HEK293T (cell line): ENCODE results near the gene CCL17.
"Not testable (repeated sequence)": the region's sequence is repeated elsewhere in the genome, so short reads cannot be mapped to it uniquely, and the experiment has no call there.

ENCODE experiments used
- FOXA1 ChIP-seq: fragments of 450-650 bp; IDR thresholded peaks from 2 replicates; pipeline ENCODE4 v1.6.1; 2016; ENCODE audit warnings: mild to moderate bottlenecking
- FOXK2 ChIP-seq: fragments of 450-650 bp; IDR thresholded peaks from 2 replicates; pipeline ENCODE4 v1.6.1; 2016; ENCODE audit warnings: mild to moderate bottlenecking
- FOXM1 ChIP-seq: fragments of 450-650 bp; IDR thresholded peaks from 2 replicates; pipeline ENCODE4 v1.6.1; 2017; ENCODE audit warnings: mild to moderate bottlenecking, borderline replicate concordance
- HDGF ChIP-seq: fragments of 450-650 bp; IDR thresholded peaks from 2 replicates; pipeline ENCODE4 v1.6.1; 2017; ENCODE audit warnings: antibody characterized with exemption, borderline replicate concordance
- NFRKB ChIP-seq: fragments of 450-650 bp; IDR thresholded peaks from 2 replicates; pipeline ENCODE4 v1.6.1; 2016; ENCODE audit warnings: mild to moderate bottlenecking, moderate library complexity
- SP1 ChIP-seq: fragments of 450-650 bp; IDR thresholded peaks from 2 replicates; pipeline ENCODE4 v1.6.1; 2017
- TARDBP ChIP-seq: fragments of 450-650 bp; IDR thresholded peaks from 2 replicates; pipeline ENCODE4 v1.6.1; 2016
- ZNF384 ChIP-seq: fragments of 450-650 bp; IDR thresholded peaks from 2 replicates; pipeline ENCODE4 v1.6.1; 2016
- TF ChIP-seq, protein P1 (sequence below): fragments of 450-650 bp; IDR thresholded peaks from 2 replicates; pipeline ENCODE4 v1.6.1; 2016

DNA sequence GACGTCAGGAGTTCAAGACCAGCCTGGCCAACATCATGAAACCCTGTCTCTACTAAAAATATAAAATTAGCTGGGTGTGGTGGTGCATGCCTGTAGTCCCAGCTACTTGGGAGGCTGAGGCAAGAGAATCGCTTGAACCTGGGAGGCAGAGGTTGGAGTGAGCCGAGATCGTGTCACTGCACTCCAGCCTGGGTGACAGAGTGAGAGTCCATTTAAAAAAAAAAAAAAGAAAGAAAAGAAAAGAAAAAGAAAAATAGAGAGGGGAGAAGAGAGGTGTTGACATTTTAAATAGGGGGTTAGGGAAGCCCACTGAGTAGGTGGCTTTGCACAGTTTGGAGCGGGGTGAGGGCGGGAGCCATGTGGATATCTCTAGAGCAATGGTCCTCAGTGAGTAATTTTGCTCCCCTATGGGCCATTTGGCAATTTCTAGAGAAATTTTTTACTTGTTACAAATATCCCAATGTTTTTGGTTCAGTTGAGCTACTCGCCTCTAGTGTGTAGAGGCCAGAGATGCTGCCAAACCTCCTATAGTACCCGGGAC is 29.6 kb upstream of the CCL17 start:
- TF ChIP-seq ZNF384, SP1, NFRKB, TARDBP, FOXK2, FOXA1, HDGF, FOXM1: not testable (repeated sequence)
- TF ChIP-seq, protein P1, sequence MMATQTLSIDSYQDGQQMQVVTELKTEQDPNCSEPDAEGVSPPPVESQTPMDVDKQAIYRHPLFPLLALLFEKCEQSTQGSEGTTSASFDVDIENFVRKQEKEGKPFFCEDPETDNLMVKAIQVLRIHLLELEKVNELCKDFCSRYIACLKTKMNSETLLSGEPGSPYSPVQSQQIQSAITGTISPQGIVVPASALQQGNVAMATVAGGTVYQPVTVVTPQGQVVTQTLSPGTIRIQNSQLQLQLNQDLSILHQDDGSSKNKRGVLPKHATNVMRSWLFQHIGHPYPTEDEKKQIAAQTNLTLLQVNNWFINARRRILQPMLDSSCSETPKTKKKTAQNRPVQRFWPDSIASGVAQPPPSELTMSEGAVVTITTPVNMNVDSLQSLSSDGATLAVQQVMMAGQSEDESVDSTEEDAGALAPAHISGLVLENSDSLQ = not testable (repeated sequence)
